ENCODE results near the gene ZNF580. TPM values are rescaled to one million over a fixed set of nuclear protein-coding genes. Genes with fewer than 3 reads are reported as not detected.

The ZNF580 gene
- polyA plus RNA-seq, 1 donor (not counting 4 experiments of a cell fraction or from before 2014, with no cell fraction given) = 3.0 TPM

- Histone ChIP-seq H3K4me2 (ENCODE audit: control insufficient read depth, extremely low read depth, insufficient read depth, low read depth, low read length) (no peak overlapping the region), H3K9me1 (ENCODE audit: control insufficient read depth, extremely low read depth, insufficient read depth, low read length) (no peaks in the 10 kb centered on the region), H3K27ac (ENCODE audit: control insufficient read depth, insufficient read depth, low read length) (no peak overlapping the region), H3K4me1 (ENCODE audit: control insufficient read depth, extremely low read depth, insufficient read depth, low read length) (no peaks in the 10 kb centered on the region), H2AFZ (ENCODE audit: control insufficient read depth, low read length) (no peak overlapping the region), H3K27me3 (ENCODE audit: control insufficient read depth, extremely low read depth, insufficient read depth, low read length) (no peaks in the 10 kb centered on the region), H3K9ac (ENCODE audit: control insufficient read depth, extremely low read depth, insufficient read depth, low read length) (no peak overlapping the region), H3K9me3 (ENCODE audit: control insufficient read depth, low read depth, low read length) (no peaks in the 10 kb centered on the region), H3K36me3 (ENCODE audit: control insufficient read depth in 2 of 2, extremely low read depth in 1 of 2, insufficient read depth in 2 of 2, low read length in 2 of 2) (peaks cover 10 to 37% of the 10 kb centered on the region in 2 experiments), H3K4me3 (ENCODE audit: control insufficient read depth in 2 of 3, extremely low read depth in 1 of 3, insufficient read depth in 2 of 3, low read depth in 1 of 3, low read length in 3 of 3) (no peak overlapping the region), H4K20me1 (ENCODE audit: control insufficient read depth, extremely low read depth, insufficient read depth, low read length) (no peaks in the 10 kb centered on the region), H3K79me2 (ENCODE audit: control insufficient read depth, insufficient read depth, low read length) (peaks cover 4% of the 10 kb centered on the region)
- dilution Hi-C loops (cut with MboI; ENCODE audit: extremely low pct_ligation_motif_present, low sequenced_read_pairs) = no loop called here
- FAIRE-seq = no peak
- DNase-seq (ENCODE audit: low read depth, low spot score) = no peak
- TF ChIP-seq CTCF (optimal IDR thresholded peaks at IDR 0.05 in 1 of 3, IDR thresholded peaks at IDR 0.05 in 1 of 3, conservative IDR thresholded peaks at IDR 0.05 in 1 of 3; ENCODE audit: extremely low read depth in 1 of 3, insufficient read depth in 2 of 3, low read length in 3 of 3) = no peak
- TF ChIP-seq EZH2 (IDR thresholded peaks at IDR 0.05; ENCODE audit: low read length) = no peak
These were observed 51.9 kb downstream of the ZNF580 start for GRCh38 chr19:55692681-55693081.

Other genes with a start within 250 kb of the ZNF580 start
- 22.1 to 42.3 TPM (median 31.8 TPM) in 3 replicates for gene UBE2S, start 233.2 kb upstream of the ZNF580 start, polyA plus RNA-seq
- gene SHISA7, start 197.7 kb upstream of the ZNF580 start, polyA plus RNA-seq = not detected in 3 replicates
- gene ISOC2, start 179.4 kb upstream of the ZNF580 start, polyA plus RNA-seq = 24.5 to 37.7 TPM (median 34.7 TPM) in 3 replicates
- not detected in 3 replicates for gene C19orf85, start 176.3 kb upstream of the ZNF580 start, polyA plus RNA-seq
- 0.22 to 1.5 TPM (median 0.39 TPM) in 3 replicates for gene ZNF628, start 164.4 kb upstream of the ZNF580 start, polyA plus RNA-seq
- gene NAT14, start 155.8 kb upstream of the ZNF580 start, polyA plus RNA-seq = 11.0 to 12.5 TPM (median 11.9 TPM) in 3 replicates
- gene SSC5D, start 152.6 kb upstream of the ZNF580 start, polyA plus RNA-seq = not detected in 3 replicates
- not detected in 3 replicates for gene SBK2, start 103.9 kb upstream of the ZNF580 start, polyA plus RNA-seq
- not detected in 3 replicates for gene SBK3, start 95.5 kb upstream of the ZNF580 start, polyA plus RNA-seq
- gene ZNF579, start 60.2 kb upstream of the ZNF580 start, polyA plus RNA-seq = 1.5 to 4.3 TPM (median 2.4 TPM) in 3 replicates
- 2.7 to 3.3 TPM (median 2.7 TPM) in 3 replicates for gene FIZ1, start 41.5 kb upstream of the ZNF580 start, polyA plus RNA-seq
- gene ZNF524, start 40.7 kb upstream of the ZNF580 start, polyA plus RNA-seq = 2.6 to 6.9 TPM (median 3.1 TPM) in 3 replicates
- 1.1 to 2.1 TPM (median 1.7 TPM) in 3 replicates for gene ZNF865, start 35.4 kb upstream of the ZNF580 start, polyA plus RNA-seq
- gene ZNF784, start 16.4 kb upstream of the ZNF580 start, polyA plus RNA-seq = 1.9 to 2.3 TPM (median 2.1 TPM) in 3 replicates
- gene ZNF581, start 2.6 kb downstream of the ZNF580 start, polyA plus RNA-seq = 14.8 to 18.7 TPM (median 17.1 TPM) in 3 replicates
- gene CCDC106, start 7.2 kb downstream of the ZNF580 start, polyA plus RNA-seq = 2.3 to 3.5 TPM (median 3.1 TPM) in 3 replicates
- gene U2AF2, start 14.0 kb downstream of the ZNF580 start, polyA plus RNA-seq = 109 to 157 TPM (median 109 TPM) in 3 replicates
- gene EPN1, start 34.2 kb downstream of the ZNF580 start, polyA plus RNA-seq = 23.0 to 62.1 TPM (median 23.3 TPM) in 3 replicates
- not detected in 3 replicates for gene NLRP9, start 97.4 kb downstream of the ZNF580 start, polyA plus RNA-seq
- not detected in 3 replicates for gene RFPL4A, start 118.1 kb downstream of the ZNF580 start, polyA plus RNA-seq
- gene RFPL4AL1, start 128.1 kb downstream of the ZNF580 start, polyA plus RNA-seq = not detected in 3 replicates
- 0.01 TPM in 1 of 3 replicates, not detected in the others for gene NLRP11, start 191.0 kb downstream of the ZNF580 start, polyA plus RNA-seq
- gene NLRP4, start 195.5 kb downstream of the ZNF580 start, polyA plus RNA-seq = not detected in 3 replicates